CD4-positive, alpha-beta memory T cell (primary cell): Measurements from ENCODE around the gene GADL1. TPM values are rescaled to one million over a fixed set of nuclear protein-coding genes. Genes with fewer than 3 reads are reported as not detected.

Source experiments
- CTCF ChIA-PET: fragments of 350-600 bp; sonication (Branson Sonifier 250); formaldehyde crosslinking; loops from one replicate; lab custom pipeline; 2021; ENCODE audit warnings: inconsistent platforms; ENCODE audit not compliant: partially characterized antibody; lab: Charles Lee
- POLR2A ChIA-PET: fragments of 350-600 bp; sonication (Branson Sonifier 250); formaldehyde crosslinking; loops from one replicate; lab custom pipeline; 2021; ENCODE audit not compliant: partially characterized antibody; lab: Charles Lee
- DNase-seq, 5 donors: peaks; one replicate each; pipeline versions ENCODE4 v3.0.0 to v3.0.0-alpha.2; 2020 to 2022; ENCODE audit warnings: mixed read lengths in 1 of 5
- H3K27ac ChIP-seq: one replicate; pipeline ENCODE4 v1.7.0; 2013; ENCODE audit warnings: low read depth, low read length
- H3K27me3 ChIP-seq: 2 replicates; pipeline ENCODE4 v1.7.0; 2013; ENCODE audit warnings: mild to moderate bottlenecking, low read length, moderate library complexity; ENCODE audit not compliant: insufficient read depth
- H3K36me3 ChIP-seq: 2 replicates; pipeline ENCODE4 v1.7.0; 2013; ENCODE audit warnings: mild to moderate bottlenecking, low read length, moderate library complexity; ENCODE audit not compliant: insufficient read depth
- H3K4me1 ChIP-seq: 2 replicates; pipeline ENCODE4 v1.7.0; 2013; ENCODE audit warnings: mild to moderate bottlenecking, low read length, moderate library complexity; ENCODE audit not compliant: insufficient read depth
- H3K4me3 ChIP-seq, 2 donors: one replicate each; pipeline ENCODE4 v1.7.0; 2013; ENCODE audit warnings: low read length in 2 of 2, mild to moderate bottlenecking in 1 of 2
- H3K9me3 ChIP-seq, 2 donors: one replicate each; pipeline ENCODE4 v1.7.0; 2013; ENCODE audit warnings: low read length in 2 of 2, control low read depth in 1 of 2; ENCODE audit not compliant: control insufficient read depth in 1 of 2
- H3K27ac Mint-ChIP-seq, 7 donors: one replicate each; pipeline ENCODE4 v1.8.0; 2020 to 2021; ENCODE audit warnings: mixed read lengths in 7 of 7, mild to moderate bottlenecking in 6 of 7, inconsistent platforms in 3 of 7, moderate library complexity in 3 of 7
- H3K27me3 Mint-ChIP-seq, 2 donors: one replicate each; pipeline ENCODE4 v1.8.0; 2020 to 2021; ENCODE audit warnings: mixed read lengths in 2 of 2
- H3K36me3 Mint-ChIP-seq, 2 donors: one replicate each; pipeline ENCODE4 v1.8.0; 2020 to 2021; ENCODE audit warnings: mixed read lengths in 2 of 2, inconsistent platforms in 1 of 2, mild to moderate bottlenecking in 1 of 2
- H3K4me1 Mint-ChIP-seq, 4 donors: one replicate each; pipeline ENCODE4 v1.8.0; 2020 to 2021; ENCODE audit warnings: mixed read lengths in 4 of 4, mild to moderate bottlenecking in 1 of 4
- H3K4me3 Mint-ChIP-seq, 8 donors: one replicate each; pipeline ENCODE4 v1.8.0; 2020 to 2021; ENCODE audit warnings: mixed read lengths in 8 of 8, mild to moderate bottlenecking in 7 of 8, moderate library complexity in 6 of 8, inconsistent platforms in 3 of 8
- H3K9me3 Mint-ChIP-seq, 8 donors: one replicate each; pipeline ENCODE4 v1.8.0; 2020 to 2021; ENCODE audit warnings: mixed read lengths in 8 of 8, mild to moderate bottlenecking in 5 of 8, inconsistent platforms in 3 of 8, moderate library complexity in 1 of 8
- intact Hi-C: fragments of 100-400 bp; cut with micrococcal nuclease; formaldehyde crosslinking; loops from one replicate; pipeline ENCODE4 v1.15.1; 2023
- polyA plus RNA-seq, 2 donors: library from polyadenylated mRNA; unstranded; fragments of 300-500 nt; fragmentation: Illumina TruSeq; gene quantifications; one replicate each; pipeline ENCODE4 v1.2.3, GENCODE V29; 2021
- total RNA-seq, 2 experiments: library from RNA; stranded (reverse); gene quantifications; one replicate each; pipeline ENCODE4 v1.2.3, GENCODE V29; 2021

The GADL1 gene
- total RNA-seq (not detected), polyA plus RNA-seq (not detected)

GRCh38 chr3:30894521-30895251 is at the start of gene GADL1:
GADL1 (minus strand) TSS chr3:30894661; CDS start chr3:30894614, 47 bp downstream.
- DNase-seq, result no peak
- Mint-ChIP-seq H3K27me3 (peaks cover 15% of the 10 kb centered on the region in 2 donors), H3K27ac (no peak within 1 kb of the TSS), H3K36me3 (no peaks in the 10 kb centered on the region), H3K4me3 (peak within 1 kb of the TSS; percentile 43 to 83 (median 77)), H3K4me1 (peaks cover 15 to 17% (median 15%) of the 10 kb centered on the region in 4 donors), H3K9me3 (peaks cover 0 to 4% (median 0%) of the 10 kb centered on the region in 8 donors)
- intact Hi-C loops, result no loop called here
- H3K4me1 ChIP-seq, result peaks cover 13% of the 10 kb centered on the region
- no peak within 1 kb of the TSS for H3K27ac ChIP-seq
- no peaks in the 10 kb centered on the region for H3K9me3 ChIP-seq
- POLR2A ChIA-PET, result no interaction called here
- CTCF ChIA-PET, result no interaction called here
- H3K4me3 ChIP-seq, result peak within 1 kb of the TSS in 1 of 2 donors; percentile 27
- no peaks in the 10 kb centered on the region for H3K36me3 ChIP-seq
- H3K27me3 ChIP-seq, result peaks cover 15% of the 10 kb centered on the region

GRCh38 chr3:30944124-30944523 is 49.7 kb upstream of the GADL1 start:
- H3K4me1 Mint-ChIP-seq, result no peaks in the 10 kb centered on the region
- peaks cover 0 to 9% (median 2%) of the 10 kb centered on the region in 8 donors for H3K9me3 Mint-ChIP-seq
- Histone ChIP-seq H3K4me3 (no peak overlapping the region), H3K27me3 (no peaks in the 10 kb centered on the region), H3K27ac (no peak overlapping the region), H3K9me3 (no peaks in the 10 kb centered on the region), H3K4me1 (no peaks in the 10 kb centered on the region), H3K36me3 (no peaks in the 10 kb centered on the region)
- DNase-seq, result no peak
- H3K27ac Mint-ChIP-seq, result no peak overlapping the region
- no peaks in the 10 kb centered on the region for H3K36me3 Mint-ChIP-seq
- intact Hi-C loops, result no loop called here
- H3K27me3 Mint-ChIP-seq, result peaks cover 3 to 8% of the 10 kb centered on the region in 2 donors
- ChIA-PET CTCF (no interaction called here), POLR2A (no interaction called here)
- no peak overlapping the region for H3K4me3 Mint-ChIP-seq

GRCh38 chr3:30943206-30943605 is 48.7 kb upstream of the GADL1 start:
- Histone ChIP-seq H3K4me1 (no peaks in the 10 kb centered on the region), H3K27me3 (no peaks in the 10 kb centered on the region), H3K36me3 (no peaks in the 10 kb centered on the region), H3K27ac (no peak overlapping the region), H3K4me3 (no peak overlapping the region), H3K9me3 (no peaks in the 10 kb centered on the region)
- Mint-ChIP-seq H3K4me1 (no peaks in the 10 kb centered on the region), H3K27ac (no peak overlapping the region), H3K27me3 (peaks cover 3 to 8% of the 10 kb centered on the region in 2 donors), H3K9me3 (peaks cover 0 to 9% (median 2%) of the 10 kb centered on the region in 8 donors), H3K4me3 (no peak overlapping the region), H3K36me3 (no peaks in the 10 kb centered on the region)
- ChIA-PET POLR2A (no interaction called here), CTCF (interaction anchor here (1.2 kb wide), 1 partner anchor 10 kb away, joined by 4 read pairs; no protein-coding TSS in a partner anchor)
- intact Hi-C loops, result no loop called here
- no peak for DNase-seq

- Mint-ChIP-seq H3K4me1 (no peaks in the 10 kb centered on the region), H3K4me3 (no peak overlapping the region), H3K27ac (no peak overlapping the region), H3K36me3 (no peaks in the 10 kb centered on the region), H3K27me3 (peaks cover 3 to 4% of the 10 kb centered on the region in 2 donors), H3K9me3 (peaks cover 0 to 8% (median 0%) of the 10 kb centered on the region in 8 donors)
- ChIA-PET POLR2A (no interaction called here), CTCF (no interaction called here)
- intact Hi-C loops, result no loop called here
- H3K36me3 ChIP-seq, result no peaks in the 10 kb centered on the region
- H3K4me1 ChIP-seq, result no peaks in the 10 kb centered on the region
- H3K4me3 ChIP-seq, result no peak overlapping the region
- DNase-seq, result no peak
- no peaks in the 10 kb centered on the region for H3K9me3 ChIP-seq
- H3K27ac ChIP-seq, result no peak overlapping the region
- no peaks in the 10 kb centered on the region for H3K27me3 ChIP-seq
These were observed 46.9 kb upstream of the GADL1 start for GRCh38 chr3:30941342-30941741.

- Mint-ChIP-seq H3K4me3 (no peak overlapping the region), H3K9me3 (peaks cover 0 to 8% (median 0%) of the 10 kb centered on the region in 8 donors), H3K27ac (no peak overlapping the region), H3K27me3 (peaks cover 3 to 4% of the 10 kb centered on the region in 2 donors), H3K4me1 (no peaks in the 10 kb centered on the region), H3K36me3 (no peaks in the 10 kb centered on the region)
- H3K4me3 ChIP-seq, result no peak overlapping the region
- intact Hi-C loops, result no loop called here
- ChIA-PET POLR2A (no interaction called here), CTCF (no interaction called here)
- no peaks in the 10 kb centered on the region for H3K27me3 ChIP-seq
- no peak for DNase-seq
- H3K4me1 ChIP-seq, result no peaks in the 10 kb centered on the region
- no peak overlapping the region for H3K27ac ChIP-seq
- H3K9me3 ChIP-seq, result no peaks in the 10 kb centered on the region
- no peaks in the 10 kb centered on the region for H3K36me3 ChIP-seq
These were observed 46.3 kb upstream of the GADL1 start for GRCh38 chr3:30940740-30941139.

GRCh38 chr3:30934208-30934550 is 39.7 kb upstream of the GADL1 start:
- H3K9me3 Mint-ChIP-seq, result no peaks in the 10 kb centered on the region
- H3K4me1 ChIP-seq, result peaks cover 3% of the 10 kb centered on the region
- CTCF ChIA-PET, result interaction anchor here (0.9 to 1.6 kb wide), 11 partner anchors 8 to 834 kb away, joined by 3 to 4 read pairs (median 3); no protein-coding TSS in a partner anchor
- DNase-seq, result peak in 4 of 5 donors; percentile 3 to 9 (median 5)
- H3K4me1 Mint-ChIP-seq, result peaks cover 0 to 8% (median 5%) of the 10 kb centered on the region in 4 donors
- no peaks in the 10 kb centered on the region for H3K27me3 Mint-ChIP-seq
- intact Hi-C loops, result loop anchor here (1.0 to 2.0 kb wide), 2 partner anchors 514 to 835 kb away; no protein-coding TSS in a partner anchor
- no peaks in the 10 kb centered on the region for H3K36me3 Mint-ChIP-seq
- peak overlapping the region in 2 of 8 donors; percentile 2 to 23 for H3K4me3 Mint-ChIP-seq
- no peaks in the 10 kb centered on the region for H3K36me3 ChIP-seq
- H3K4me3 ChIP-seq, result no peak overlapping the region
- H3K27ac Mint-ChIP-seq, result peak overlapping the region in 2 of 7 donors; percentile 48 to 76
- H3K27ac ChIP-seq, result no peak overlapping the region
- POLR2A ChIA-PET, result interaction anchor here (1.1 kb wide), 1 partner anchor 520 kb away, joined by 4 read pairs; no protein-coding TSS in a partner anchor
- H3K27me3 ChIP-seq, result no peaks in the 10 kb centered on the region
- H3K9me3 ChIP-seq, result no peaks in the 10 kb centered on the region

- H3K9me3 Mint-ChIP-seq, result no peaks in the 10 kb centered on the region
- H3K27me3 Mint-ChIP-seq, result no peaks in the 10 kb centered on the region
- ChIA-PET CTCF (interaction anchor here (0.9 to 1.6 kb wide), 9 partner anchors 8 to 835 kb away, joined by 3 to 4 read pairs (median 4); no protein-coding TSS in a partner anchor), POLR2A (interaction anchor here (0.6 to 1.1 kb wide), 2 partner anchors 9 to 521 kb away, joined by 4 read pairs; no protein-coding TSS in a partner anchor)
- intact Hi-C loops, result loop anchor here (1.0 to 2.0 kb wide), 2 partner anchors 515 to 835 kb away; no protein-coding TSS in a partner anchor
- no peak overlapping the region for H3K4me3 ChIP-seq
- peak overlapping the region in 1 of 8 donors; percentile 33 for H3K4me3 Mint-ChIP-seq
- no peak for DNase-seq
- H3K9me3 ChIP-seq, result no peaks in the 10 kb centered on the region
- H3K4me1 ChIP-seq, result peaks cover 3% of the 10 kb centered on the region
- no peaks in the 10 kb centered on the region for H3K36me3 ChIP-seq
- no peak overlapping the region for H3K27ac ChIP-seq
- H3K36me3 Mint-ChIP-seq, result no peaks in the 10 kb centered on the region
- no peaks in the 10 kb centered on the region for H3K27me3 ChIP-seq
- H3K27ac Mint-ChIP-seq, result no peak overlapping the region
- H3K4me1 Mint-ChIP-seq, result peaks cover 0 to 8% (median 5%) of the 10 kb centered on the region in 4 donors
These were observed 39.2 kb upstream of the GADL1 start for GRCh38 chr3:30933478-30934207.
